BE2C (cell line): ENCODE measurements around the gene BNIP1.
"Not testable (repeated sequence)": the region's sequence is repeated elsewhere in the genome, so short reads cannot be mapped to it uniquely, and the experiment has no call there.

ENCODE experiments used
- DNase-seq: peaks from one replicate; pipeline ENCODE4 v3.0.0-alpha.2; 2020
- H3K27me3 ChIP-seq: fragments of 250-450 bp; sonication (Bioruptor Pico); 2 replicates; pipeline ENCODE4 v1.5.1; 2020; ENCODE audit warnings: mild to moderate bottlenecking
- H3K36me3 ChIP-seq: fragments of 250-450 bp; sonication (Bioruptor Pico); 2 replicates; pipeline ENCODE4 v1.5.1; 2020; ENCODE audit warnings: mild to moderate bottlenecking
- H3K4me1 ChIP-seq: fragments of 250-450 bp; sonication (Bioruptor Pico); 2 replicates; pipeline ENCODE4 v1.5.1; 2020
- H3K4me3 ChIP-seq: 2 replicates; pipeline ENCODE4 v1.5.1; 2011; ENCODE audit warnings: low read depth, low read length
- H3K9me3 ChIP-seq: fragments of 250-450 bp; sonication (Bioruptor Pico); 2 replicates; pipeline ENCODE4 v1.5.1; 2020
- TF ChIP-seq, protein P1 (sequence below): IDR thresholded peaks from 2 replicates; pipeline ENCODE4 v1.5.1; 2012; ENCODE audit warnings: mild to moderate bottlenecking, low read depth, low read length

BNIP1 gene

DNA sequence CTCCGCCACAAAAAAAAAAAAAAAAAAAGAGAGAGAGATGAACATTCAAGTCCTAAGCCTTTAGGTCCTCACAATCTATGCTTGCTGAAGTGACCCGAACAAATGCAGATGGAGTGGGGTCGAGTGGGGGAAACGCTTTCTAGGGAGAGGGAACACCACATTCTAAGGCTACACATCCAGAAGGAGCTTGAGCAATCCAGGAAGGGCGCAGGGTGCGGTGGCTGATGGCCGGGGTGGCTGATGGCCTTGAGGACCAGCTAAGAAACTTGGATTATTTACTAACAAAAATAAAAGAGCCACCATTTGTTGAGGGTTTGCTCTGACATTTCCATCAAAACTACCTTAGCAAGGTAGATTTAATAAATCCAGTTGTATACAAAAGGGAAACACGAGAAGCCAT is 764 bp upstream of the BNIP1 start:
- Histone ChIP-seq H3K9me3 (no peaks in the 10 kb centered on the region), H3K36me3 (0 out of 2 replicates have a peak, but pooled peaks cover 3% of the 10 kb centered on the region), H3K4me3 (no peak overlapping the region), H3K4me1 (no peaks in the 10 kb centered on the region), H3K27me3 (no peaks in the 10 kb centered on the region)
- TF ChIP-seq, protein P1, sequence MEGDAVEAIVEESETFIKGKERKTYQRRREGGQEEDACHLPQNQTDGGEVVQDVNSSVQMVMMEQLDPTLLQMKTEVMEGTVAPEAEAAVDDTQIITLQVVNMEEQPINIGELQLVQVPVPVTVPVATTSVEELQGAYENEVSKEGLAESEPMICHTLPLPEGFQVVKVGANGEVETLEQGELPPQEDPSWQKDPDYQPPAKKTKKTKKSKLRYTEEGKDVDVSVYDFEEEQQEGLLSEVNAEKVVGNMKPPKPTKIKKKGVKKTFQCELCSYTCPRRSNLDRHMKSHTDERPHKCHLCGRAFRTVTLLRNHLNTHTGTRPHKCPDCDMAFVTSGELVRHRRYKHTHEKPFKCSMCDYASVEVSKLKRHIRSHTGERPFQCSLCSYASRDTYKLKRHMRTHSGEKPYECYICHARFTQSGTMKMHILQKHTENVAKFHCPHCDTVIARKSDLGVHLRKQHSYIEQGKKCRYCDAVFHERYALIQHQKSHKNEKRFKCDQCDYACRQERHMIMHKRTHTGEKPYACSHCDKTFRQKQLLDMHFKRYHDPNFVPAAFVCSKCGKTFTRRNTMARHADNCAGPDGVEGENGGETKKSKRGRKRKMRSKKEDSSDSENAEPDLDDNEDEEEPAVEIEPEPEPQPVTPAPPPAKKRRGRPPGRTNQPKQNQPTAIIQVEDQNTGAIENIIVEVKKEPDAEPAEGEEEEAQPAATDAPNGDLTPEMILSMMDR: no peak
- no peak for DNase-seq

DNA sequence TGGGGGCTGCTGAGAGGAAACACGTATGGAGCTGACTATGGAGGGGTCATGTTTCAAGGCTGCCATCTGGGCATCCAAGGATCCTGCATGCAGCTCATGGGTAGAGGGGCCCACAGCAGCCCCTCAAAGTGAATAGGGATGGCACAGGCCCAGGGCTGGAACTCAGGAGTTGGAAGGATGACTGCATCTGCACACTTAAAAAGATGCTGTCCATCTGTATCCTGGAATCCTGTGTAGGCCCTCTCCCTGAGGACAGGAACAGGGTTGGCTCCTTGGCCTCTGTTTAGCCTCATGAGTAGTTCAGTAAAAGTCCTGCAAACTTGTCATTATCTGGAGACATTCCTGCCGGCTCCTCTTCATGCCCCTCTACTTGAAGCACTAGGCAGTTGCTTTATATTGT is 4.0 kb downstream of the BNIP1 start:
- Histone ChIP-seq H3K4me3 (no peak overlapping the region), H3K36me3 (peaks cover 8% of the 10 kb centered on the region), H3K4me1 (no peaks in the 10 kb centered on the region), H3K27me3 (no peaks in the 10 kb centered on the region), H3K9me3 (no peaks in the 10 kb centered on the region)
- no peak for DNase-seq
- TF ChIP-seq, protein P1: no peak

DNA sequence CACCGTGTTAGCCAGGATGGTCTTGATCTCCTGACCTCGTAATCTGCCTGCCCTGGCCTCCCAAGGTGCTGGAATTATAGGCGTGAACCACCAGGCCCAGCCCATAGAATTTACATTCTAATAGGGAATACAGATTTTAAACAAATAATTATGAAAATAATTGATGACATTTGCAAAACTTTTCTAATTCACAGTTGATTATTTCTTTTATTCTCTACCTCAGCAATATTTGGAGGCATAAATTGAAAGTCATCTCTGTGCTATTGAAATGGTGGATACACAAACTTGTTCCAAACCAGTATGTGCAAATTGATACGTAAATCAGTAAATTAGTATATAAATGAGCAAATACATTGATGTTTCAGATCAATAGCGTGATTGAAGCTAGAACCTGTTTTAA is 8.2 kb downstream of the BNIP1 start:
- TF ChIP-seq, protein P1: no peak
- peaks cover 26% of the 10 kb centered on the region for H3K36me3 ChIP-seq
- DNase-seq: no peak
- no peak overlapping the region for H3K4me3 ChIP-seq
- no peaks in the 10 kb centered on the region for H3K4me1 ChIP-seq
- H3K27me3 ChIP-seq: no peaks in the 10 kb centered on the region
- no peaks in the 10 kb centered on the region for H3K9me3 ChIP-seq

DNA sequence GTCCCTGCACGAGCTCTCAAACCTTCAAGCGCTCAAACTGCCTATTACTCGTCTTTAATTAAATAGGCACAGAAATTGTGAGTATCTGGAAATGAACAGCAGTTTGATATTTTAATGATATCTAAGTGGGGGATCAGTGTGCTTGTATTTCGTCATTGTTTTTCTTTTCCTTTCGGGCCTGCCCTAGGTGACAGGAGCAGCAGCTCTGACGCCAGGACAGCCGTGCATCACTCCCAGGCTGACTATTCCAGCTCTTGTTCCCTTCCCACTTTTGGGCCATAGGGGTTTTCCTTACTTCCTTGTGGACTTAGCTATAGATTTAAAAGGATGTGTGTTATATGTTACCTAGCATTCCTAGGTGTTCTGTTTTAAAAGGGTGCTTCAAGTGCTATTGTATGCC is 9.5 kb downstream of the BNIP1 start:
- Histone ChIP-seq H3K27me3 (no peaks in the 10 kb centered on the region), H3K36me3 (peaks cover 28% of the 10 kb centered on the region), H3K9me3 (no peaks in the 10 kb centered on the region), H3K4me3 (no peak overlapping the region), H3K4me1 (no peaks in the 10 kb centered on the region)
- no peak for DNase-seq
- TF ChIP-seq, protein P1: no peak

DNA sequence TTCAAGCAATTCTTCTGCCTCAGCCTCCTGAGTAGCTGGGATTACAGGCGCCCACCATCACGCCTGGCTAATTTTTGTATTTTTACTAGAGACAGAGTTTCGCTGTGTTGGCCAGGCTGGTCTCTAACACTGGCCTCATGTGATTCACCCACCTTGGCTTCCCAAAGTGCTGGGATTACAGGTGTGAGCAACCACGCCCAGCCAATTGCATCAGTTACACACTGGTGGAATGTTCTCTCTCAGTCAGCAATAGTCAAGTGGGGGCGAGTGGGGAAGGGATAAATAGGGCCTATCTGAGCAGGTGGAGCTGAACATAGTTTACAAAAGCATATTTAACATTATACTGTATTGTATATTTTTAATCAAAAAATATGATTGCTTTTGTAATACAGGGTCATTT is 10.3 kb downstream of the BNIP1 start:
- H3K9me3 ChIP-seq, H3K4me3 ChIP-seq, H3K4me1 ChIP-seq, DNase-seq, H3K27me3 ChIP-seq: not testable (repeated sequence)
- peaks cover 23% of the 10 kb centered on the region for H3K36me3 ChIP-seq

DNA sequence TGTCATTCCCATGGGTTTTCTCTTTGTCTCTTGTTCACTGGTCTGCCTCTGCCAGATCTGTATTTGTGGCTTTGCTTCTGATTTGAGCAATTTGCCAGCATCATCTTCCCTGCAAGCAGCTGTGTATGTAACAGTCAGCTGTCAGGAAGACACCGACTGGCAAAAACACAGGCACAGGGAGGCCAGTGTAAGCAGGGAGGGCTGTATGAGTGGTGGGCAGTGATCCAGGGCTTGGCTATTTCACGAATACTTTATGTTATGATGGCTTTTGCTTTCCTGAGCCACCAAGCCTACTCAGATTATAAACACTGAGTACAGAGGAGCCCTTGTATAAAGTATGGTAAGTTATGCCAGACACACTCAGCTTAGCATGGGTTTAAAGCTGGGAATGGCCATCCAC is 11.6 kb downstream of the BNIP1 start:
- H3K4me3 ChIP-seq: no peak overlapping the region
- no peak for DNase-seq
- no peaks in the 10 kb centered on the region for H3K9me3 ChIP-seq
- H3K36me3 ChIP-seq: peaks cover 35% of the 10 kb centered on the region
- TF ChIP-seq, protein P1: no peak
- no peaks in the 10 kb centered on the region for H3K4me1 ChIP-seq
- no peaks in the 10 kb centered on the region for H3K27me3 ChIP-seq

DNA sequence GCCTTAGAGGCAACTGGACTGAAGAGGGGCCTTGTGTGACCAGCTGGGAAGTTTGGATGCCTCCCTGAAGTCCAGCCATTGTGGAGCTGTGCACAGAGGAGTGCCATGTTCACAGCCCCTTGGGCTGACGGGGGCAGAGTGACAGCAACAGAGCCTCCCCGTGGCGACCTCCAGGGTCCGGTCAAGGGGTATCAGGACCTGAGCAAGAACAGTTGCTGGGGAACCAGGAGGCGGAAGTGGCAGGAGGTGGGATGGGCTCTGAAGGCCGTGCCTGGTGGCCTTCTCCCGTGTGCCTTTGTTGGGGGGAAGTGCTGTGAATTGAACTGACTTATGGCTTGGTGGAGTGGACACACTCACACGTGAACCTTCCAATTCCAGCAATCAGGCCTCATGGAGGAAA is 14.0 kb downstream of the BNIP1 start:
- no peak for DNase-seq
- TF ChIP-seq, protein P1: no peak
- H3K4me3 ChIP-seq: no peak overlapping the region
- H3K9me3 ChIP-seq: no peaks in the 10 kb centered on the region
- no peaks in the 10 kb centered on the region for H3K4me1 ChIP-seq
- peaks cover 35% of the 10 kb centered on the region for H3K36me3 ChIP-seq
- H3K27me3 ChIP-seq: no peaks in the 10 kb centered on the region
